Measurements from ENCODE around the gene KMT2C.

Gene KMT2C

GRCh38 chr7:152341914-152342236 is 93.9 kb downstream of the KMT2C start:
- H3K4me3 ChIP-seq (ENCODE audit: low read depth, low read length), result no peak overlapping the region
- no peak for TF ChIP-seq CTCF (IDR thresholded peaks at IDR 0.05; ENCODE audit: low read depth, low read length)

GRCh38 chr7:152341039-152341913 is 94.5 kb downstream of the KMT2C start:
- TF ChIP-seq CTCF (IDR thresholded peaks at IDR 0.05; ENCODE audit: low read depth, low read length), result peak; percentile 44
- H3K4me3 ChIP-seq (ENCODE audit: low read depth, low read length), result no peak overlapping the region

GRCh38 chr7:152340161-152340560 is 95.6 kb downstream of the KMT2C start:
- TF ChIP-seq CTCF (IDR thresholded peaks at IDR 0.05; ENCODE audit: low read depth, low read length), result no peak
- no peak overlapping the region for H3K4me3 ChIP-seq (ENCODE audit: low read depth, low read length)

- no peak overlapping the region for H3K4me3 ChIP-seq (ENCODE audit: low read depth, low read length)
- no peak for TF ChIP-seq CTCF (IDR thresholded peaks at IDR 0.05; ENCODE audit: low read depth, low read length)
These were observed 97.2 kb downstream of the KMT2C start for GRCh38 chr7:152338561-152338960.

- no peak overlapping the region for H3K4me3 ChIP-seq (ENCODE audit: low read depth, low read length)
- peak; percentile 25 for TF ChIP-seq CTCF (IDR thresholded peaks at IDR 0.05; ENCODE audit: low read depth, low read length)
These were observed 98.9 kb downstream of the KMT2C start for GRCh38 chr7:152336754-152337368.

- H3K4me3 ChIP-seq (ENCODE audit: low read depth, low read length), result no peak overlapping the region
- TF ChIP-seq CTCF (IDR thresholded peaks at IDR 0.05; ENCODE audit: low read depth, low read length), result no peak
These were observed 99.8 kb downstream of the KMT2C start for GRCh38 chr7:152335900-152336571.

- TF ChIP-seq CTCF (IDR thresholded peaks at IDR 0.05; ENCODE audit: low read depth, low read length), result no peak
- H3K4me3 ChIP-seq (ENCODE audit: low read depth, low read length), result no peak overlapping the region
These were observed 102.7 kb downstream of the KMT2C start for GRCh38 chr7:152333134-152333533.
